Activated T-helper 1 cell treated with Interleukin-2 at 50 U/mL for 16 hours (primary cell): ENCODE results near the gene POLR1B.
"Not testable (repeated sequence)": the region's sequence is repeated elsewhere in the genome, so short reads cannot be mapped to it uniquely, and the experiment has no call there.

ENCODE experiments used
- DNase-seq: peaks from one replicate; pipeline ENCODE4 v3.0.0-alpha.2; 2020; ENCODE audit warnings: low read depth

The POLR1B gene

GRCh38 chr2:112601754-112602153 lies 59.5 kb downstream of the POLR1B start:
- no peak for DNase-seq

GRCh38 chr2:112602917-112603316 lies 60.7 kb downstream of the POLR1B start:
- no peak for DNase-seq

GRCh38 chr2:112603731-112604130 lies 61.5 kb downstream of the POLR1B start:
- DNase-seq, result no peak

GRCh38 chr2:112604952-112605351 lies 62.7 kb downstream of the POLR1B start:
- DNase-seq, result no peak

- no peak for DNase-seq
These were observed 63.7 kb downstream of the POLR1B start for GRCh38 chr2:112605926-112606325.

GRCh38 chr2:112606547-112606946 lies 64.3 kb downstream of the POLR1B start:
- no peak for DNase-seq

GRCh38 chr2:112607680-112608438 lies 65.6 kb downstream of the POLR1B start:
- DNase-seq, result no peak

GRCh38 chr2:112609320-112609719 lies 67.1 kb downstream of the POLR1B start:
- not testable (repeated sequence) for DNase-seq

- not testable (repeated sequence) for DNase-seq
These were observed 70.0 kb downstream of the POLR1B start for GRCh38 chr2:112612283-112612682.

GRCh38 chr2:112614201-112614840 lies 72.1 kb downstream of the POLR1B start:
- no peak for DNase-seq

- DNase-seq, result no peak
These were observed 72.8 kb downstream of the POLR1B start for GRCh38 chr2:112615051-112615450.

- not testable (repeated sequence) for DNase-seq
These were observed 73.5 kb downstream of the POLR1B start for GRCh38 chr2:112615798-112616197.

- DNase-seq, result no peak
These were observed 76.1 kb downstream of the POLR1B start for GRCh38 chr2:112618383-112618782.

GRCh38 chr2:112621790-112622527 lies 79.7 kb downstream of the POLR1B start:
- no peak for DNase-seq

- DNase-seq, result no peak
These were observed 80.2 kb downstream of the POLR1B start for GRCh38 chr2:112622528-112622849.

GRCh38 chr2:112623913-112624777 lies 81.9 kb downstream of the POLR1B start:
- DNase-seq, result peak; percentile 71

GRCh38 chr2:112625474-112626114 lies 83.3 kb downstream of the POLR1B start:
- DNase-seq, result no peak

GRCh38 chr2:112626604-112627059 lies 84.4 kb downstream of the POLR1B start:
- DNase-seq, result peak; percentile 22
